HG03066 (cell line): ENCODE results near the gene GABRG3.

Experiments
- ATAC-seq: cut with Tn5 transposase; IDR thresholded peaks from one replicate; pipeline ENCODE4 v1.9.1; 2021; ENCODE audit warnings: low read depth; ENCODE audit not compliant: unreplicated experiment

Gene GABRG3

GRCh38 chr15:27538325-27538724 is 567.3 kb downstream of the GABRG3 start:
- ATAC-seq = no peak

DNA sequence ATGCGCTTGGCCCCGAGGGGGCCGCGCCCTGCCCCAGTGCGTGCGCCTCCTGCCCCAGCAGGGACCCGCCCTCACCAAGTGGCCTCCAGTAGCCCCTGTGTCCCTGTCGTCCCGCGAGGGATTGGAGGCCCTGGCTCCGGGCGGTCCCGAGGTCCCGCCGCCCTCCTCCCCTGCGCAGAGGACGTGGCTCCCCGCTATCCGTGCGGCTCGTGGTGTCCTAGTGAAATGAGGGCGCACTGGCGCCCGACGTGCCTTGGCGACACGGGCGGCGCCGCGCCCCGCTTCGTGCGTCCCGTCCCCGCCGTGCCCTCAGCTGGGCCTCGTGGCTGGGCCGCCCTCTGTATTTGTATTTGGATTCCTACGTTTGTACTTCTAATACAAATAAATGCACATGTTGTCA is 570.6 kb downstream of the GABRG3 start:
- ATAC-seq = no peak

DNA sequence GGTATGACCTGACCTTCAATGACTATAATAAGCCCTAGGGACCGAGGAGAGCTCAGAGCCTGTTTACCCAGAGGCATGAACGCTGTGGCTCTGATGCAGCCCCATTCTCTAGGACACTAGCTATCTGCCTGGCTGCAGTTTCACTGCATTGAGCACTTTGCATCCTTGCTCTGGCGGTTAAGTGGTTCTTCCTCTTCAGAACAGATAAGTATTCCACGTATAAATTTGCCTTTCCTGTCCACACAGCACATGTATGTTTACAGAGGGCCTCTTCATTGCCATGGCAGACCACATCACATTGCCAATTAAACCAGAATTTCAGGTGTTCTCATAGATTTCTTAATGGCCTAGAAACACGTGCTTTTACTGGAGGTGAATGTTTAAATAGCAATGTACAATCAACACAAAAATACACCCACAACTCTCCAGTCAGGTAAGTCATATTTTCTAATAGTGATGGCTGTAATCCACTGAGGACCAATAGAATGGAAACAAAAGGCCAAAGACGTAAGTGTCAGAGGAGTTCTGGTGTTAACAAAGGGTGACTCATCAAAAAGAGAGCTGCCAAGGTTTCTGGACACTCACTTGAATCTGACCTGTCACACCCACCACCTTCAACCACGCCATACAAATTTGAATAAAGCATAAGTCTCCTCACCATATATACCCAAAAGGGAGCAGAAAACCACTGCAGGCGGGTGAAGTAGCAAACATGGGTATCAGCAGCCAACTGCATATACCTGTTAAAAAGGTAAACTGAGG is 574.7 kb downstream of the GABRG3 start:
- ATAC-seq = no peak

GRCh38 chr15:27549746-27550145 is 578.8 kb downstream of the GABRG3 start:
- no peak for ATAC-seq

DNA sequence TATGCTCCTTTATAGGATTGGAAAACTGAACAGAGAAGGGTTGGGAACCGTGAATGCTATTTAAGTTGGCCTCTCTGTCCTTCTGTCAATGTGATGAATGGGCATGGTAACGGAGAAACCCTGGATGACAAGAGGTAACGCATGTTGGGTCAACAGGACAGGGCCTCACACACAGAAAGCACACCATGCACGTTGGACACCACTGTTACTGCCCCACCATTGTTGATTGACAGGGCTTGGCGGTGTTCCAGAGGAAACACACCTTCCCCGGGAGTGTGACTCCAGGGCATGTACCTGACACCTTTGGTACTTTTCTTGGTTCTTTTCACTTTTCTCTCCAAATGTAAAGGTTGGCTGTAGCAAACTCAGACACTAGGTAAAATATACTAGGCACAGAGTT is 579.7 kb downstream of the GABRG3 start:
- no peak for ATAC-seq

GRCh38 chr15:27561816-27562215 is 590.8 kb downstream of the GABRG3 start:
- ATAC-seq = no peak

- no peak for ATAC-seq
These were observed 592.9 kb downstream of the GABRG3 start for GRCh38 chr15:27563765-27564370.

GRCh38 chr15:27564656-27565055 is 593.7 kb downstream of the GABRG3 start:
- ATAC-seq = no peak

GRCh38 chr15:27570746-27571145 is 599.8 kb downstream of the GABRG3 start:
- no peak for ATAC-seq

DNA sequence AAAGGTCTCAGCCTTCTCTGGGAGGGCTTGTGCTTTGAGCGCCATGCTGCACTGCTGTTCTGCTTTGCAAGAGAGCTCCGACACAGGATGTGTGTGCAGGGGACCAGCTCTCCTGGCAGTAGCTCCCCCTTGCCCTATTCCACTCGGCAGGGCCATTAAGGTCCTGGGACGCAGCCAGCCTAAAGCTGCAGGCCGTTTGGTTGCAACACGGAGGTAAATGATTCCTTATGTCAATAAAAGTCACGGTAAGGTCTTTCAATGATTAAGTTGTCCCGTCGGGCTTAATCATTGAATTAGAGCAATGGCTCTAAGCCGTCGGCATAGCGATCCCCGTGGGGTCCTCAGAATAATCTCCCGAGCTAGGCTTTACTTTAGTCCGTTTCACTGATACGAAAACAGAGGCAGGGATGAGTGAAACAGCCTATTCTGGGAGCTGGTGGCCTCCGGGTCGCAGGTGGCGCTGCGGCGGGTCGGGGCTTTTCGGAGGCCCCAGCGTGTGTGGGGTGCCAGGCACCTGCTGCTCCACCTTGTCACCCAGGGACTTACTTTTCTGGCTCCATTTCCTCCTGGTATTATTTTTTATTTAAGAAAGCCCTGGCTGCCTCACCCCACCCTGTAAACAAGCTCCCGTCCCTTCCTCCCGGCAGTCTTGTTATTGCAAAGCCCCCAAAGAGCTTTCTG is 603.0 kb downstream of the GABRG3 start:
- no peak for ATAC-seq

- ATAC-seq = no peak
These were observed 603.6 kb downstream of the GABRG3 start for GRCh38 chr15:27574541-27575054.

- no peak for ATAC-seq
These were observed 604.5 kb downstream of the GABRG3 start for GRCh38 chr15:27575521-27575920.

- ATAC-seq = no peak
These were observed 605.6 kb downstream of the GABRG3 start for GRCh38 chr15:27576576-27576975.

- ATAC-seq = no peak
These were observed 608.8 kb downstream of the GABRG3 start for GRCh38 chr15:27579738-27580137.

DNA sequence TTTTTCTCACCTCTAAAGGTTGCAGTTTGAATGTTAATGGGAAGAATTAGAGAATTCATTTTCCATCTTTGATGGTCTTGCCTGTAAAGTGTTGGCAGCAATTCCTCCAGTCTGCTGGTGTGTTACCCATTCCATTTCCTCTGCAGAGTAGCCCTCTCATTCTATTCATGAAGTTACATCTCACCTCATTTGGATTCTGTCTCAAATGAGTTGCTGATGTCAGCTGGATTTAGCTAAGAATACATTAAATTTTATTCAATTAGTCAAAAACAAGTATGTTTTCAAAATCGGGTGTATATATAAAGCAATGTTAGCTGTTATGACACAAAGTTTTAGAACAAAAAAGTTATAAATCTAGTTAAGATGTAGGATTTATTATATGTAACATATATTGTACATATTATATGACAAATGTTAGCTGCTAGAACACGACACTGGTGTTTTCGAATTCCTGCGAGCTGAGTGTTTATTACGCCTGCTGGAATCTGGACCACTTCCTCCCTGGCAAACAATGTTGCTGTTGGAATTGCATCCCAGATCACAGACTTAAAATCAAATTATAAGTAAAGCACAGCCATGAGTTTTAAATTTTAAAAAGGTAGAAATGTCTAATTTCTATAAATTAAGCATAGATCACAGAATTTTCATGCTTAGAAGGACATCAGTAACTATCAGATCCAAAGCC is 611.9 kb downstream of the GABRG3 start:
- ATAC-seq = no peak

DNA sequence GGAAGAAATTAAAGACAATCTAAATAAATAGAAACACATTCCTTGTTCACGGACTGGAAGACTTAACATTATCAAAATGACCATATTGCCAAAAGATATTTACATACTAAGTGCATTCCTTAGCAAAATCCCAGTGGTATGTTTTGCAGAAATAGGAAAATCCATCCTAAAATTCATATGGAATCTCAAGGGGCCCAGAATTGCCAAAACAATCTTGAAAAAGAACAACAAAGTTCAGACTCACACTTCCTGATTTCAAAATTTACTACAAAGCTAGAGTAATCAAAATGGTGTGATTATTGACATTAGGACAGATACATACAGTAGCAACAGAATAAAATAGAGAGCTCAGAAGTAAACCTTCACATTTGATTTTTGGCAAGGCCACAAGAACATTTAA is 612.7 kb downstream of the GABRG3 start:
- no peak for ATAC-seq

- no peak for ATAC-seq
These were observed 614.2 kb downstream of the GABRG3 start for GRCh38 chr15:27585041-27585640.

- ATAC-seq = no peak
These were observed 616.8 kb downstream of the GABRG3 start for GRCh38 chr15:27587810-27588209.

- ATAC-seq = no peak
These were observed 618.3 kb downstream of the GABRG3 start for GRCh38 chr15:27589260-27589659.

- ATAC-seq = no peak
These were observed 618.8 kb downstream of the GABRG3 start for GRCh38 chr15:27589782-27590181.
